GDM1 (cell line): ENCODE measurements around the gene NSD2.

Experiments
- DNase-seq: peaks from one replicate; lab custom pipeline; 2025; lab: John Stamatoyannopoulos, UW

Gene NSD2

GRCh38 chr4:1971456-1972200 lies 100.4 kb downstream of the NSD2 start:
- DNase-seq = no peak

GRCh38 chr4:1972414-1972813 lies 101.2 kb downstream of the NSD2 start:
- DNase-seq = no peak

- DNase-seq = no peak
Measured at GRCh38 chr4:1973218-1973617, 102.0 kb downstream of the NSD2 start.

- DNase-seq = no peak
Measured at GRCh38 chr4:1973661-1974060, 102.5 kb downstream of the NSD2 start.

DNA sequence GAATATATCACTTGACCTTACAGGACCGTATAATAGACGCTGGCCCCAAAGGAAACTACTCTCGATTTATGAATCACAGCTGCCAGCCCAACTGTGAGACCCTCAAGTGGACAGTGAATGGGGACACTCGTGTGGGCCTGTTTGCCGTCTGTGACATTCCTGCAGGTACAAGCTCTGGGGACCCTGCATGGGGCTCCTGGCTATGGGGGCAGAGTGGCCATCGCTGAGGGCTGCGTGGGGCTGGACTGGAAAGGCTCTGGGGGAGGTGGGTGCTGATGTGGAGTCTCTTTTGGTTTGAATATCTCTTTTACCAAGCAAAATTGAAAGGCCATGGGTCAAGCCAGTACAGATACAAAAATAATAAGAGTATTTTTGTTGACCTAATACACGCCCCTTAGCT lies 103.6 kb downstream of the NSD2 start:
- DNase-seq = no peak

- no peak for DNase-seq
Measured at GRCh38 chr4:1975391-1975801, 104.2 kb downstream of the NSD2 start.

DNA sequence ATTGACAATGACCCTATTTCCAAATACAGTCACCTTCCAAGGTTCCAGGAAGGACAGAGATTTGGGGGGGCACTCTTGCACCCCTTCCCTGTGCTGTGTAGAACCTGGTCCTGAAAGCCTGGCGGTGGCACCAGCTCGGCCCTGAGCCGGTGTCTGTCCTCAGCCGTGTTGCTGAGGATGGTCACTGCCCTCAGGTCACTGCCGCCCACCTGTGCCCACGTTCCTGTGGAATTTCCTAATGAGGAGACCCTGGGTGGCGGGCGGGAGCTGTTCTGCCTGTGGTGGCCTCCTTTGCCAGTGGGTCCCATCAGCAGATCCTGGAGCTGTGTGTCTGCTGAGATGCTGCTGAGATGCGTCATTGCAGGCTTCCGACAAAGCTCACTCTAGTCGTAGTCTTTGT lies 104.7 kb downstream of the NSD2 start:
- no peak for DNase-seq

DNA sequence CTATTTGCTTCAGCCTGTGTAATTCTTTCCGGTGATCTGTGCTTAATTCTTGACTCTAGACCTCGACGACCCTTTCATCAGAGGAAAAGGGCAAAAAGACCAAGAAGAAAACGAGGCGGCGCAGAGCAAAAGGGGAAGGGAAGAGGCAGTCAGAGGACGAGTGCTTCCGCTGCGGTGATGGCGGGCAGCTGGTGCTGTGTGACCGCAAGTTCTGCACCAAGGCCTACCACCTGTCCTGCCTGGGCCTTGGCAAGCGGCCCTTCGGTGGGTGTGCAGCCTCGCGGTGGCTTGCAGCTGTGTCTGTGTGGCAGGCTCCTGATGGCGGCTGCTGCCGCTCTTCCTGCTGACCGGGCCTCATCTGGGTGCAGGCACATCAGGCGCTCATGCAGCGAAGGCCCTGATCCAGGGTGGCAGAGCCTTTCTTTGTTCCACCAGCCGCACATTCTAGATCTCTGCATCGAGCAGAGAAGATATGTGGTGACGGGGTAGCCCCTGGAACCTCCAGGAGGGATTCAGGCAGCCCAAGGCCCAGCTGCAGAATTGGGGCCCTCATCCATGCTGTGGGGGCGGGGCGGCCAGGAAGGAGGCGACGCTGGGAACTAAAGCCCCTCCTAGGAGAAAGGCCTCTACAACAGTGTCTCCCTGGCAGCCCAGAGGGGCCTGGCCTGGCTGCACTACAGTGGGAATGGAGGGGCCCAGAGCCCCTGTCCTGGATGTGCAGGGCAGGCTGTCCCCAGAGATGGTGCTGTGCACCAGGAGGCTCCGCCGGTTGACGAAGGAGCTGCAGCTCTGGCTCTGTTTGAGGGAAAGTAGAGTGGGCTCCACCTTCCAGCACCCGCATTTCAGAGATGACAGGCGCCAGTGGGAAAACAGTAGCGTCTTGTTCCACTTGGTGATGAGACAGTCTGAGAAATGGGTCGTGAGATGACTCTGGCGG lies 105.5 kb downstream of the NSD2 start:
- DNase-seq = no peak

- no peak for DNase-seq
Measured at GRCh38 chr4:1978226-1978625, 107.0 kb downstream of the NSD2 start.

DNA sequence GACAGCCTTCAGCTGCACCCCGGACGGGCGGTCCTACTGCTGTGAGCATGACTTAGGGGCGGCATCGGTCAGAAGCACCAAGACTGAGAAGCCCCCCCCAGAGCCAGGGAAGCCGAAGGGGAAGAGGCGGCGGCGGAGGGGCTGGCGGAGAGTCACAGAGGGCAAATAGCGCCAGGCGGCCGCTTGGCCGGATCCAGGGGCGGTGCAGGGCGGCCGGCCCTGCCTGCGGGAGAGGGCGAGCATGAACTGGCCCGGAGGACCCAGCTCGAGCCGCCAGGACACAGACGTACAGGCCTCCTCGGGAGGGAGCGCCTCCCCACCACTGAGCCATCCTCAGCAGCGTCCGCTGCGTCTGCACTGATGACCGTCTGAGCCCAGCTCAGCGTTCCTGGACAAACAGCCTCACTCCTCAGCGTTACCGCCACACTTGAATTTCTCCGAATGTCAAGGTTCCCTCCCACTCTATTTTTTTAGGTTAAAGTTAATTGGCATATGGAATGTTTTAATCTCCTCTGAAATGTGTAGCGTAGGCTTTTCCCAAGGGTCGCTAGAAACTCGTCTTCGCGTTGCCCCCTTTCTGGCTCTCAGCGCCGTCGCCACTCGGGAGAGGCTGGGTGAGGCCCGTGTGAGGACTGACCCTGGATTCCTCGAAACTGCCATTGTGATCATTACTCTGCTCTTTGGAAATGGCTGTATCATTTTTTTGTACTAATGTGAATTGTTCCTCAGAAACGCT lies 107.7 kb downstream of the NSD2 start:
- no peak for DNase-seq

DNA sequence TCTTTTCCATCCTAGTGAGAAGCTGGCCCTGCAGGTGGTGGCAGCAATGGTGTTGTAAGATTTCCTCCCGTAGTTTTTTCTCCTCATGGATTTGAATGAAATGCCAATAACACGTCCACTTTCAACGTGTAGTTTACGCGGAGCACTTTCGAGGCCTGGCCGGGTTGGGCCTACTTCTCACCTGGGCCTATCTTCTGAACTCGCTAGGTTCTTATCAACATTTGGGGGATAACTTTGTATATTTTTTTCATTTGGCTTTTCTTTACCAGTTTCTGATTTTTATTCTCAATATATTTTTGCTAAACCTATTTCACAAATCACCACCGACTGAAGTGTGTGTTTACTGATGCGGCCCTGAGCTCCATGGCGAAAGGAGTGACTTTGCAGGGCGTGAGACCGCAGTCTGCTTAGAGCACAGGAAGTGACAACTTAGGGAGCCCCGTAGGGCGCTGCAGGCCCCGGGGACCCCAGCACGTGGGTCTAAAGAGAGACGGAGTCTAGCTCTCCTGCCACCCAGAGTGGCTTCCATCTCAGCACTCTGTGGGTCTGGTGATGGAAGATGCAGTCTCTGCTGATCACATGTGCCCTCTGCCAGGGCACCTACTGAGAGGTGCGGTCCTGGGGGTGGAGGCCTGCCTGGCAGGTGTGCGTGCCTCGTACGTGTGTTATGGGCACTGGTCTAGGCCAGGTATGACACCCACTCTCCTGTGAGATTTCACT lies 108.4 kb downstream of the NSD2 start:
- no peak for DNase-seq

GRCh38 chr4:1980561-1981041 lies 109.4 kb downstream of the NSD2 start:
- DNase-seq = no peak

DNA sequence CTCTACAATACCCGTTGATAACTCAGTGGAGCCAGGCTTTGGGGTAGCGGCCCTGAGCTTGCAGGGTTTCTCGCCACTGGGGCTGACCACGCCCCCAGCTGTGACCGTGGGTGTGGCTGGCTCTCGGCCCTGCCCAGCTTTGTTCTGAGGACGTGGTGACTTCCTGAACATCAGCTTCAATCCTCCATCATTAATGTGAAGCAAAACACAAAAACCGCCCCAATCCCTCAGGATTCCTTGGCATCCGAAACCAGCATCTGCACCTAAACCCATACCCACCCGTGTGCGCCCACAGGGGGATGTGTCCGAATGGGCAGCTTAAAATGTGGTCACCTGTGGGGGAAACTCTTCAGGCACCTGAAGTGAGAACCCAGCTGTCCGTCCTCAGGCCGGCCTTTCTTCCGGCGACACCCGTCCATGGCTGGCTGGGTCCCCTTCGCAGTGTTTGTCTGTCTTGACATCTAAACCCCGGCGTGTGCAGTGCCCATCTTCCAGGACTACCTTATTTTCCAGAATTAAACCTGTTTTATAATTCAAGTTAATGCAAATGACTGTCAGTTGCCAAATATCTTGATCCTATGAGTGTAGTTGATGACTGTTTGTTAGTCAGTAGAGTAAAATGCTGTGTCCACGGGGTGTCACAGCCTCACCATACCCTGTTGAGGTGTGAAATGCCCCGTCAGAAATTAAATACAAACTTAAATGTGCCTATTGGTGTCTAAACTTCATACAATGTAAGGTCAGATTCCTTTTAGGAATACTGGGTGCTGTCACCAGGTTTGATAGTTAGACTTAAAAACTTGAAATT lies 110.3 kb downstream of the NSD2 start:
- DNase-seq = no peak

- DNase-seq = no peak
Measured at GRCh38 chr4:1982124-1983052, 111.2 kb downstream of the NSD2 start.

DNA sequence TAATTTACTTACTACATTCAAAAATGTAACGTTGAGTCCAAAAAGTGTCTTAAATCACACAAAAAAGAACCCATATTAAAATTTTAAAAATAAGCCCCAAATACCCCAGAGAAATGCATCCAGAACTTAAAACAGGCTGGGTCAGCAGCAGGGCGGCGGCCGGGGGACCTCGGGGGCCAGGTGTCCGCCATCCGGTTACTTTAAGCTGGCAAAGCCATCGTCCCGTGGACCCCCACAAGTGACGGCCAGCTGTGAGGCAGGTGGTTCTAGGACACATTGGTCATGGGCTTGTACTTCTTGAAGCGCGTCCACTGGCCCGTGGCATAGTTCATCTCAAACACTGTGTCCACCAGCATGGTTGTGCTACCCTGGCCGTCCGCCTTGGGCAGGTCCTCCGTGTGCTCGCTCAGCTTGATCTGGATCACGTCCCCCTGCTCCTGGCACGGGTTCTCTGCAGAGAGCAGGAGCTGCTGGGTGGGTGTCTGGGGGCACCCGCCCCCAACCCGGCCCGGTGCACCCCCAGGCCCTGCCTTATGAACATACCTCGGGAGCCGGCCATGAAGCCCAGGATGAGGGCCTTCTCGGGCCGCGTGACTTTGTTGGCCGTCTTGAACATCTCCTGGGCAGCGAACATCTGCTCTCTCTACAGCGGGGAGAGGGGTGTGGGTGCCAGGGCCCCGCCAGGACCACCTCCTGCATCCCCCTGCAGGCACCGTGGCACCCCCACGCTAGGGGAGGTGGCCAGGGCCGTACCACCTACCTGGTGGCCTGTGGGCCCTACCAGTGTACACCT lies 112.1 kb downstream of the NSD2 start:
- no peak for DNase-seq

DNA sequence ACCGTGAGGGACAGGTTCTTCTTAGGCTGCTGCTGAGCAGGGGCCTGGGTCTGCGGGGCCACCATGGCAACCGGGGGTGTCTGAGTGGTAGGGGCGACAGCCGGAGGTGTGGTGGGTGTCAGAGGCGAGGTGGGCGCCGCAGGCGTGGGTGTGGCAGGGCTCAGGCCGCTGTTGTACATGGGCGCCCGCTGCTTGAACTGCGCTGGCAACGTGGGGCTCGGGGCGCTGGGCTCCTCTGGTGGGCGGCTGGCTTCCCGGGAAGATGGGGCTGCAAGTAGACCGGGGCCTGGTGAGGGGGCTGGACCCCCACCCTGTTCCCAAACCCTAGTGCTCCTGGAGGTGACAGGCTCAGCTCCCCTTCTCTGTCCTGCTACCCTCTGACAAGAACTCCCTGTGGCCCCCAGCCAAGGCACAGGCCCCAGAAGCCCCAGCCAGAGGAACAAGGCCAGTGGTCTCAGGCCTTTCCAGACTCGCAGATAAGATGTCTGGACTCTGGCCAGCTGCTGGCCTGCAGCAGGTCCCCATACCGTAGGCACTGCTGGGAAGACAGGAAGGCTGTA lies 112.7 kb downstream of the NSD2 start:
- DNase-seq = no peak

GRCh38 chr4:1984406-1985191 lies 113.4 kb downstream of the NSD2 start:
- DNase-seq = no peak

GRCh38 chr4:1985294-1985693 lies 114.1 kb downstream of the NSD2 start:
- DNase-seq = no peak
